H1 (cell line): Measurements from ENCODE around the gene ZNF212.

ENCODE experiments used
- BRCA1 ChIP-seq: IDR thresholded peaks from 2 replicates; pipeline ENCODE4 v1.6.1; 2012; ENCODE audit warnings: low read depth, low read length, improper control_type of control experiment
- EP300 ChIP-seq, 2 experiments: IDR thresholded peaks; 1 replicate in 1 of 2; 2 replicates in 1 of 2; pipeline ENCODE4 v1.6.1; 2011 to 2012; ENCODE audit warnings: low read depth in 2 of 2, low read length in 2 of 2, mild to moderate bottlenecking in 2 of 2, borderline replicate concordance in 1 of 2, inconsistent platforms in 1 of 2, moderate library complexity in 1 of 2
- EZH2 ChIP-seq: fragments of 200-600 bp; sonication (generic); IDR thresholded peaks from 2 replicates; pipeline ENCODE4 v1.7.1; 2012; ENCODE audit warnings: low read depth, mild to moderate bottlenecking, moderate library complexity, low read length, inconsistent platforms; ENCODE audit not compliant: severe bottlenecking
- GTF2F1 ChIP-seq: IDR thresholded peaks from 2 replicates; pipeline ENCODE4 v1.6.1; 2012; ENCODE audit warnings: low read depth, low read length, improper control_type of control experiment, borderline replicate concordance
- MAFK ChIP-seq: IDR thresholded peaks from 2 replicates; pipeline ENCODE4 v1.6.1; 2012; ENCODE audit warnings: low read depth, mild to moderate bottlenecking, improper control_type of control experiment, low read length
- SIN3A ChIP-seq, 2 experiments: IDR thresholded peaks in 1 of 2; conservative IDR thresholded peaks in 1 of 2; 2 replicates each; pipeline ENCODE4 v1.6.1; 2011 to 2012; ENCODE audit warnings: low read length in 2 of 2, improper control_type of control experiment in 1 of 2, low read depth in 1 of 2, mild to moderate bottlenecking in 1 of 2
- SP1 ChIP-seq: IDR thresholded peaks from 2 replicates; pipeline ENCODE4 v1.6.1; 2011; ENCODE audit warnings: low read depth, low read length
- TAF1 ChIP-seq: IDR thresholded peaks from 2 replicates; pipeline ENCODE4 v1.6.1; 2011; ENCODE audit warnings: mild to moderate bottlenecking, low read depth, low read length
- YY1 ChIP-seq: IDR thresholded peaks from 2 replicates; pipeline ENCODE4 v1.6.1; 2011; ENCODE audit warnings: low read depth, mild to moderate bottlenecking, low read length
- TF ChIP-seq, protein P1 (sequence below): IDR thresholded peaks from 2 replicates; pipeline ENCODE4 v1.6.1; 2011; ENCODE audit warnings: low read length, improper control_type of control experiment
- TF ChIP-seq, protein P2 (sequence below): IDR thresholded peaks from 2 replicates; pipeline ENCODE4 v1.6.1; 2012; ENCODE audit warnings: inconsistent platforms
- TF ChIP-seq, protein P3 (sequence below), 3 experiments: IDR thresholded peaks; 1 replicate in 2 of 3; 2 replicates in 1 of 3; pipeline versions ENCODE4 v1.5.1 to v1.6.1; 2011; ENCODE audit warnings: low read length in 3 of 3, mild to moderate bottlenecking in 3 of 3, inconsistent platforms in 2 of 3, low read depth in 1 of 3, moderate library complexity in 1 of 3; ENCODE audit not compliant: insufficient read depth in 1 of 3; ENCODE audit errors: control extremely low read depth in 1 of 3

DNA sequence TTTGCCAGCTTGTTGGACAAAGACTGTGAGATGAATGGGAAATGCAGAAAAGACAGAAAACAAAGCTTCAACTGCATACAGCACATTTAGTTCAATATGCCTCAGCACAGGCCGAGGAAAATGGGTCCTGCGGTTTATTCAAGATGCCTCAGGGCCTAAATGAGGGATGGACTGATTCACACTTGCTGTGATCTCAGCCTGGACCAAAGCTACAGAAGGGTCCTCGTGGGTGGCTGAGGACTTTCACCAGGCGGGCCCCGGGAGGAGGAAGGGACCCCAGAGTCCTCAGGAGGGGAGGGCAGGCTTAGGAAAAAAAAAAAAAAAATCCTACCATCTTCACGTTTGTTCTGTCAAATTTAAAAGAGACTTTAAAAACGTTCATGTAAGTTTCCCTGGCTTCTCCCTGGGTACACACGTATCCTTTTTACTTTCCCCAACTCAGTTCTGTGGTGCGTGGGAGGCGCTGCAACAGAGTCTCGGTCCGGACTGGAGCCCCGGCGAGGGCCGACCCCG, 21.9 kb downstream of the ZNF212 start:
- TF ChIP-seq TAF1: no peak
- no peak for TF ChIP-seq BRCA1
- TF ChIP-seq, protein P1, sequence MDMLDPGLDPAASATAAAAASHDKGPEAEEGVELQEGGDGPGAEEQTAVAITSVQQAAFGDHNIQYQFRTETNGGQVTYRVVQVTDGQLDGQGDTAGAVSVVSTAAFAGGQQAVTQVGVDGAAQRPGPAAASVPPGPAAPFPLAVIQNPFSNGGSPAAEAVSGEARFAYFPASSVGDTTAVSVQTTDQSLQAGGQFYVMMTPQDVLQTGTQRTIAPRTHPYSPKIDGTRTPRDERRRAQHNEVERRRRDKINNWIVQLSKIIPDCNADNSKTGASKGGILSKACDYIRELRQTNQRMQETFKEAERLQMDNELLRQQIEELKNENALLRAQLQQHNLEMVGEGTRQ: no peak
- no peak for TF ChIP-seq GTF2F1
- TF ChIP-seq EZH2: no peak
- no peak for TF ChIP-seq YY1
- no peak for TF ChIP-seq EP300 (IDR thresholded peaks at IDR 0.05; ENCODE audit: borderline replicate concordance in 1 of 2, low read depth in 2 of 2, low read length in 2 of 2)
- TF ChIP-seq, protein P2, sequence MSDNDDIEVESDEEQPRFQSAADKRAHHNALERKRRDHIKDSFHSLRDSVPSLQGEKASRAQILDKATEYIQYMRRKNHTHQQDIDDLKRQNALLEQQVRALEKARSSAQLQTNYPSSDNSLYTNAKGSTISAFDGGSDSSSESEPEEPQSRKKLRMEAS: no peak
- TF ChIP-seq, protein P3, sequence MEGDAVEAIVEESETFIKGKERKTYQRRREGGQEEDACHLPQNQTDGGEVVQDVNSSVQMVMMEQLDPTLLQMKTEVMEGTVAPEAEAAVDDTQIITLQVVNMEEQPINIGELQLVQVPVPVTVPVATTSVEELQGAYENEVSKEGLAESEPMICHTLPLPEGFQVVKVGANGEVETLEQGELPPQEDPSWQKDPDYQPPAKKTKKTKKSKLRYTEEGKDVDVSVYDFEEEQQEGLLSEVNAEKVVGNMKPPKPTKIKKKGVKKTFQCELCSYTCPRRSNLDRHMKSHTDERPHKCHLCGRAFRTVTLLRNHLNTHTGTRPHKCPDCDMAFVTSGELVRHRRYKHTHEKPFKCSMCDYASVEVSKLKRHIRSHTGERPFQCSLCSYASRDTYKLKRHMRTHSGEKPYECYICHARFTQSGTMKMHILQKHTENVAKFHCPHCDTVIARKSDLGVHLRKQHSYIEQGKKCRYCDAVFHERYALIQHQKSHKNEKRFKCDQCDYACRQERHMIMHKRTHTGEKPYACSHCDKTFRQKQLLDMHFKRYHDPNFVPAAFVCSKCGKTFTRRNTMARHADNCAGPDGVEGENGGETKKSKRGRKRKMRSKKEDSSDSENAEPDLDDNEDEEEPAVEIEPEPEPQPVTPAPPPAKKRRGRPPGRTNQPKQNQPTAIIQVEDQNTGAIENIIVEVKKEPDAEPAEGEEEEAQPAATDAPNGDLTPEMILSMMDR (IDR thresholded peaks at IDR 0.05; ENCODE audit: control extremely low read depth in 1 of 3, insufficient read depth in 1 of 3, low read depth in 1 of 3, low read length in 3 of 3): no peak
- TF ChIP-seq SIN3A (conservative IDR thresholded peaks at IDR 0.05 in 1 of 2, IDR thresholded peaks at IDR 0.05 in 1 of 2; ENCODE audit: low read depth in 1 of 2, low read length in 2 of 2): no peak
- TF ChIP-seq MAFK: no peak
- TF ChIP-seq SP1: no peak
